ENCODE results near the gene DLG5.

DLG5 gene

DNA sequence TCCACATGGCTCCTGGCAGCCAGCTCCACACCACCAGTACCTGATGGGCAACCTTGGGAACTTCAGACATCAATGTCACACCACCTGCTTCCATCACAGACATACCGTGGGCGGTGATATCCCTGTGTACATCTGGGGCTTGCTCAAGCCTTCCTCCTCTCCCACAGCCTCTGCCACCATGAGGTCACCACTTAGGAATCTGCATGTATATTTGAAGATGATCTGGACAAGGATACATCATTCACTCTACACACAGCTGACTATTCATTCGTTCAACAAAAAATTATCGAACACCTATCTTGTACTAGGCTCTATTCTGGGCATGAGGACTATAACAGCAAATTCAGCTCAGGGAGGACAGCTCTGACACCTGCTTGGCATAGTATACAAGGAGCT is 6.8 kb downstream of the DLG5 start (continued):
- TF ChIP-seq ZNF24 (tag by site-specific recombination; IDR thresholded peaks at IDR 0.05) (0 out of 2 replicates have a peak, but pooled peaks have one; percentile 23), KLF9 (tag by site-specific recombination; IDR thresholded peaks at IDR 0.05; ENCODE audit: low read depth) (no peak), ZFP69B (tag by site-specific recombination; IDR thresholded peaks at IDR 0.05) (no peak), ZNF623 (tag by site-specific recombination; IDR thresholded peaks at IDR 0.05) (no peak), ZNF555 (tag by site-specific recombination; conservative IDR thresholded peaks at IDR 0.05) (no peak), ZNF701 (tag by site-specific recombination; IDR thresholded peaks at IDR 0.05) (no peak), ZNF654 (tag by site-specific recombination; IDR thresholded peaks at IDR 0.05; ENCODE audit: low read depth) (no peak), ZNF658 (tag by site-specific recombination; IDR thresholded peaks at IDR 0.05) (no peak), ZNF211 (tag by site-specific recombination; IDR thresholded peaks at IDR 0.05; ENCODE audit: low read depth) (no peak), YY1 (tag by site-specific recombination; IDR thresholded peaks at IDR 0.05) (no peak), ZNF791 (tag by site-specific recombination; IDR thresholded peaks at IDR 0.05) (no peak), ZNF19 (tag by site-specific recombination; IDR thresholded peaks at IDR 0.05; ENCODE audit: low read depth) (no peak), OSR2 (tag by site-specific recombination; IDR thresholded peaks at IDR 0.05) (no peak), ZFP41 (tag by site-specific recombination; IDR thresholded peaks at IDR 0.05; ENCODE audit: borderline replicate concordance) (no peak), GFI1B (tag by site-specific recombination; IDR thresholded peaks at IDR 0.05) (no peak), KLF8 (tag by site-specific recombination; IDR thresholded peaks at IDR 0.05) (no peak), ZBTB17 (tag by site-specific recombination; IDR thresholded peaks at IDR 0.05) (peak; percentile 68), ZNF239 (tag by site-specific recombination; IDR thresholded peaks at IDR 0.05) (no peak), ZEB2 (tag by site-specific recombination; IDR thresholded peaks at IDR 0.05) (no peak), YY2 (tag by site-specific recombination; IDR thresholded peaks at IDR 0.05) (no peak), ZNF10 (tag by site-specific recombination; IDR thresholded peaks at IDR 0.05) (no peak), ZNF585B (tag by site-specific recombination; IDR thresholded peaks at IDR 0.05) (no peak), ZNF621 (tag by site-specific recombination; IDR thresholded peaks at IDR 0.05) (no peak), ZNF510 (tag by site-specific recombination; IDR thresholded peaks at IDR 0.05; ENCODE audit: insufficient replicate concordance) (no peak), ZFHX2 (tag by site-specific recombination; conservative IDR thresholded peaks at IDR 0.05) (peak; percentile 74), ZNF335 (tag by site-specific recombination; conservative IDR thresholded peaks at IDR 0.05) (no peak), SCRT2 (tag by site-specific recombination; IDR thresholded peaks at IDR 0.05) (no peak)
- TF ChIP-seq, protein P1, sequence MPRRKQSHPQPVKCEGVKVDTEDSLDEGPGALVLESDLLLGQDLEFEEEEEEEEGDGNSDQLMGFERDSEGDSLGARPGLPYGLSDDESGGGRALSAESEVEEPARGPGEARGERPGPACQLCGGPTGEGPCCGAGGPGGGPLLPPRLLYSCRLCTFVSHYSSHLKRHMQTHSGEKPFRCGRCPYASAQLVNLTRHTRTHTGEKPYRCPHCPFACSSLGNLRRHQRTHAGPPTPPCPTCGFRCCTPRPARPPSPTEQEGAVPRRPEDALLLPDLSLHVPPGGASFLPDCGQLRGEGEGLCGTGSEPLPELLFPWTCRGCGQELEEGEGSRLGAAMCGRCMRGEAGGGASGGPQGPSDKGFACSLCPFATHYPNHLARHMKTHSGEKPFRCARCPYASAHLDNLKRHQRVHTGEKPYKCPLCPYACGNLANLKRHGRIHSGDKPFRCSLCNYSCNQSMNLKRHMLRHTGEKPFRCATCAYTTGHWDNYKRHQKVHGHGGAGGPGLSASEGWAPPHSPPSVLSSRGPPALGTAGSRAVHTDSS (tag by site-specific recombination; IDR thresholded peaks at IDR 0.05): no peak
- TF ChIP-seq, protein P2, sequence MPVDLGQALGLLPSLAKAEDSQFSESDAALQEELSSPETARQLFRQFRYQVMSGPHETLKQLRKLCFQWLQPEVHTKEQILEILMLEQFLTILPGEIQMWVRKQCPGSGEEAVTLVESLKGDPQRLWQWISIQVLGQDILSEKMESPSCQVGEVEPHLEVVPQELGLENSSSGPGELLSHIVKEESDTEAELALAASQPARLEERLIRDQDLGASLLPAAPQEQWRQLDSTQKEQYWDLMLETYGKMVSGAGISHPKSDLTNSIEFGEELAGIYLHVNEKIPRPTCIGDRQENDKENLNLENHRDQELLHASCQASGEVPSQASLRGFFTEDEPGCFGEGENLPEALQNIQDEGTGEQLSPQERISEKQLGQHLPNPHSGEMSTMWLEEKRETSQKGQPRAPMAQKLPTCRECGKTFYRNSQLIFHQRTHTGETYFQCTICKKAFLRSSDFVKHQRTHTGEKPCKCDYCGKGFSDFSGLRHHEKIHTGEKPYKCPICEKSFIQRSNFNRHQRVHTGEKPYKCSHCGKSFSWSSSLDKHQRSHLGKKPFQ (tag by site-specific recombination; IDR thresholded peaks at IDR 0.05): no peak
- TF ChIP-seq, protein P3, sequence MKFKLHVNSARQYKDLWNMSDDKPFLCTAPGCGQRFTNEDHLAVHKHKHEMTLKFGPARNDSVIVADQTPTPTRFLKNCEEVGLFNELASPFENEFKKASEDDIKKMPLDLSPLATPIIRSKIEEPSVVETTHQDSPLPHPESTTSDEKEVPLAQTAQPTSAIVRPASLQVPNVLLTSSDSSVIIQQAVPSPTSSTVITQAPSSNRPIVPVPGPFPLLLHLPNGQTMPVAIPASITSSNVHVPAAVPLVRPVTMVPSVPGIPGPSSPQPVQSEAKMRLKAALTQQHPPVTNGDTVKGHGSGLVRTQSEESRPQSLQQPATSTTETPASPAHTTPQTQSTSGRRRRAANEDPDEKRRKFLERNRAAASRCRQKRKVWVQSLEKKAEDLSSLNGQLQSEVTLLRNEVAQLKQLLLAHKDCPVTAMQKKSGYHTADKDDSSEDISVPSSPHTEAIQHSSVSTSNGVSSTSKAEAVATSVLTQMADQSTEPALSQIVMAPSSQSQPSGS (tag by site-specific recombination; IDR thresholded peaks at IDR 0.05; ENCODE audit: low read depth): peak; percentile 76
- TF ChIP-seq, protein P4, sequence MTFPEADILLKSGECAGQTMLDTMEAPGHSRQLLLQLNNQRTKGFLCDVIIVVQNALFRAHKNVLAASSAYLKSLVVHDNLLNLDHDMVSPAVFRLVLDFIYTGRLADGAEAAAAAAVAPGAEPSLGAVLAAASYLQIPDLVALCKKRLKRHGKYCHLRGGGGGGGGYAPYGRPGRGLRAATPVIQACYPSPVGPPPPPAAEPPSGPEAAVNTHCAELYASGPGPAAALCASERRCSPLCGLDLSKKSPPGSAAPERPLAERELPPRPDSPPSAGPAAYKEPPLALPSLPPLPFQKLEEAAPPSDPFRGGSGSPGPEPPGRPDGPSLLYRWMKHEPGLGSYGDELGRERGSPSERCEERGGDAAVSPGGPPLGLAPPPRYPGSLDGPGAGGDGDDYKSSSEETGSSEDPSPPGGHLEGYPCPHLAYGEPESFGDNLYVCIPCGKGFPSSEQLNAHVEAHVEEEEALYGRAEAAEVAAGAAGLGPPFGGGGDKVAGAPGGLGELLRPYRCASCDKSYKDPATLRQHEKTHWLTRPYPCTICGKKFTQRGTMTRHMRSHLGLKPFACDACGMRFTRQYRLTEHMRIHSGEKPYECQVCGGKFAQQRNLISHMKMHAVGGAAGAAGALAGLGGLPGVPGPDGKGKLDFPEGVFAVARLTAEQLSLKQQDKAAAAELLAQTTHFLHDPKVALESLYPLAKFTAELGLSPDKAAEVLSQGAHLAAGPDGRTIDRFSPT (tag by site-specific recombination; IDR thresholded peaks at IDR 0.05): 0 out of 2 replicates have a peak, but pooled peaks have one; percentile 31
- TF ChIP-seq, protein P5, sequence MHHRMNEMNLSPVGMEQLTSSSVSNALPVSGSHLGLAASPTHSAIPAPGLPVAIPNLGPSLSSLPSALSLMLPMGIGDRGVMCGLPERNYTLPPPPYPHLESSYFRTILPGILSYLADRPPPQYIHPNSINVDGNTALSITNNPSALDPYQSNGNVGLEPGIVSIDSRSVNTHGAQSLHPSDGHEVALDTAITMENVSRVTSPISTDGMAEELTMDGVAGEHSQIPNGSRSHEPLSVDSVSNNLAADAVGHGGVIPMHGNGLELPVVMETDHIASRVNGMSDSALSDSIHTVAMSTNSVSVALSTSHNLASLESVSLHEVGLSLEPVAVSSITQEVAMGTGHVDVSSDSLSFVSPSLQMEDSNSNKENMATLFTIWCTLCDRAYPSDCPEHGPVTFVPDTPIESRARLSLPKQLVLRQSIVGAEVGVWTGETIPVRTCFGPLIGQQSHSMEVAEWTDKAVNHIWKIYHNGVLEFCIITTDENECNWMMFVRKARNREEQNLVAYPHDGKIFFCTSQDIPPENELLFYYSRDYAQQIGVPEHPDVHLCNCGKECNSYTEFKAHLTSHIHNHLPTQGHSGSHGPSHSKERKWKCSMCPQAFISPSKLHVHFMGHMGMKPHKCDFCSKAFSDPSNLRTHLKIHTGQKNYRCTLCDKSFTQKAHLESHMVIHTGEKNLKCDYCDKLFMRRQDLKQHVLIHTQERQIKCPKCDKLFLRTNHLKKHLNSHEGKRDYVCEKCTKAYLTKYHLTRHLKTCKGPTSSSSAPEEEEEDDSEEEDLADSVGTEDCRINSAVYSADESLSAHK (tag by site-specific recombination; IDR thresholded peaks at IDR 0.05): no peak
- TF ChIP-seq, protein P6, sequence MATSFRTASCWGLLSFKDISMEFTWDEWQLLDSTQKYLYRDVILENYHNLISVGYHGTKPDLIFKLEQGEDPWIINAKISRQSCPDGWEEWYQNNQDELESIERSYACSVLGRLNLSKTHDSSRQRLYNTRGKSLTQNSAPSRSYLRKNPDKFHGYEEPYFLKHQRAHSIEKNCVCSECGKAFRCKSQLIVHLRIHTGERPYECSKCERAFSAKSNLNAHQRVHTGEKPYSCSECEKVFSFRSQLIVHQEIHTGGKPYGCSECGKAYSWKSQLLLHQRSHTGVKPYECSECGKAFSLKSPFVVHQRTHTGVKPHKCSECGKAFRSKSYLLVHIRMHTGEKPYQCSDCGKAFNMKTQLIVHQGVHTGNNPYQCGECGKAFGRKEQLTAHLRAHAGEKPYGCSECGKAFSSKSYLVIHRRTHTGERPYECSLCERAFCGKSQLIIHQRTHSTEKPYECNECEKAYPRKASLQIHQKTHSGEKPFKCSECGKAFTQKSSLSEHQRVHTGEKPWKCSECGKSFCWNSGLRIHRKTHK (tag by site-specific recombination; IDR thresholded peaks at IDR 0.05): no peak

Data from HEK293 (cell line).